ENCODE results near the gene SPIRE1. TPM values are rescaled to one million over a fixed set of nuclear protein-coding genes. Genes with fewer than 3 reads are reported as not detected.
A peak's percentile ranks its signal among the peaks of the same experiment; 100 is the strongest.

SPIRE1 gene
- total RNA-seq = 10 to 100 TPM; 15.3 to 30.2 (median 25.3) TPM
- polyA plus RNA-seq = 10 to 100 TPM in 1 of 2 donors, 1 to 10 TPM in 1; 7.9 to 20.4 TPM
- long read RNA-seq, donor 1, full-length matches to known transcripts = 1 of 12 reads
- long read RNA-seq, donor 1, partial matches to known transcripts = 1 of 12 reads
- long read RNA-seq, donor 1, other reads (novel, unspliced or antisense) = 10 of 12 reads
- long read RNA-seq, donor 2, full-length matches to known transcripts = 2 of 2 reads
- long read RNA-seq, donor 2, partial matches to known transcripts = 0 of 2 reads
- long read RNA-seq, donor 2, other reads (novel, unspliced or antisense) = 0 of 2 reads
- long read RNA-seq, donor 3, full-length matches to known transcripts = 40 of 53 reads
- long read RNA-seq, donor 3, partial matches to known transcripts = 1 of 53 reads
- long read RNA-seq, donor 3, other reads (novel, unspliced or antisense) = 12 of 53 reads

DNA sequence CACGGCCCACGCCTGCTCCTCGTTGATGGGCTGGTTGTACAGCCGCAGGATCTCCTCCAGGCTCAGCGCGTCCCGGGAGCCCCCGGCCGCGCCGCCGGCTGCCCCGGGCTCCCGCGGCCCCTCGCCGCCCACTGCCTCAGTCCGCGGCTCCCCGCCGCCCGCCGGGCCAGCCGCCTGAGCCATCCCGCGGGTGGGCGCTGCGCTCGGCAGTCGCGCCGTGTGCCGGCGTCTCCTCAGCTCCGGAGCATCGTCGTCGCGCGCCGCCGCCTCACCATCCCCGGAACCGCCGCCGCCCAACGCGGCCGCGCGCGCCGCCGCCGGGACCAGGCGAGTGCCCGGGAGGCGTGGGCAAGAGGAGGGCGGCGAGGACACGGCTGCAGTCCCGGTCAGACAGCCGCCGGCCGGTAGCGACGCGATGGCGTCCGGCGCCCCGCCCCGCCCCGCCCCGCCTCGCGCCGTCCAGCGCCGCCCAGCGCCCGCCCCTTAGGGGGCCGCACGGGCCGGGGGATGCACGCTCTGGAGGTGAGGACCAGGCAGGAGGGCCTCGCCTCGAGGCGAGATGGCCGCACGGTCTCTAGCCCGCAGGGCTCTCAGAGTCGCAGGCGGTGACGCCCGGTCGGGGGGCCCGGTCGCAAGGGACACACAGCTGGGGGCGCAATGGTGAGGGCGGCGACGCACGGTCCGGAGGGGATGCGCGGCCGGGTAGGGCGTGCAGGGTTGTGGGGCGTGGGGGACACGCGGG is at the start of gene SPIRE1:
Gene SPIRE1 (minus strand): TSS at position 424 of the 742 bp plus-strand sequence. CDS start 241 bp downstream, at position 183.
- intact Hi-C loops (cut with DNase I) = loop anchor here (2.0 to 10.0 kb wide), 4 partner anchors 261 to 383 kb away; no protein-coding TSS in a partner anchor
- Histone ChIP-seq H3K27me3 (no peaks in the 10 kb centered on the region), H3K9me3 (no peaks in the 10 kb centered on the region), H3K36me3 (no peaks in the 10 kb centered on the region), H3K27ac (peak within 1 kb of the TSS; percentile 96 to 99), H3K4me3 (peak within 1 kb of the TSS; percentile 85), H3K4me1 (ENCODE audit: insufficient read depth) (peaks cover 6% of the 10 kb centered on the region)
- peak; percentile 50 to 72 (median 60) for DNase-seq
- 0 to 2% (median 1%) methylated on average over 48 to 111 of the region's 112 CpGs for WGBS, 3 donors
- TF ChIP-seq POLR2A (IDR thresholded peaks at IDR 0.05) = peak; percentile 36
- no peak for TF ChIP-seq EP300 (IDR thresholded peaks at IDR 0.05)
- no peak for TF ChIP-seq CTCF (IDR thresholded peaks at IDR 0.05)

- peak overlapping the region; percentile 87 for H3K4me3 ChIP-seq
- TF ChIP-seq EP300 (IDR thresholded peaks at IDR 0.05) (no peak), CTCF (IDR thresholded peaks at IDR 0.05) (no peak), POLR2A (IDR thresholded peaks at IDR 0.05) (no peak)
- no peaks in the 10 kb centered on the region for H3K27me3 ChIP-seq
- peak overlapping the region in 1 of 2 donors; percentile 98 for H3K27ac ChIP-seq
- 0 to 2% (median 2%) methylated on average over 2 of the region's 2 CpGs for WGBS, 3 donors
- intact Hi-C loops (cut with DNase I) = no loop called here
- H3K9me3 ChIP-seq = no peaks in the 10 kb centered on the region
- no peaks in the 10 kb centered on the region for H3K36me3 ChIP-seq
- H3K4me1 ChIP-seq (ENCODE audit: insufficient read depth) = peaks cover 8% of the 10 kb centered on the region
- no peak for DNase-seq
These were observed 45.8 kb upstream of the SPIRE1 start for GRCh38 chr18:12703664-12704063.

DNA sequence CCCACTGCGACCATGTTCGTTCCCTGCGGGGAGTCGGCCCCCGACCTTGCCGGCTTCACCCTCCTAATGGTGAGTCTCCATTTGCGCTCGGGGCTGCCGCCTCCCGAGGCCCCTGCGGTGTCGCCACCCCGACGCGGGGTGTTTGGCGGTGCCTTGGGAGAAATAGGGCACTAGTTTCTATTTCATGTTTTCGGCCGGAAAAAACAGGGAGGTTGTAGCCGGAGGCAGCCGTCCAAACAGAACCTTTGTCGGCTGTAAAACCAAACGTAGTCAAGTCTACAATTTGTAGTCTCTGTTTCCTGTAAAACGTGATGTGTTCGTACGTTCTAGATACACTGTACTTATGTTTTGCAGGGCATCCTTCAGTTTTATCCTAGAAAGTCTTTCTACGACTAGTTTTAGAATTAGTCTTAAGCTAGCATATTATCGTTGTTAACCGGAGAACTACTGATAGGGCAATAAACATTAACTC is 45.2 kb upstream of the SPIRE1 start:
- H3K27ac ChIP-seq = peak overlapping the region; percentile 93 to 98
- H3K4me3 ChIP-seq = peak overlapping the region; percentile 87
- no peaks in the 10 kb centered on the region for H3K27me3 ChIP-seq
- TF ChIP-seq CTCF (IDR thresholded peaks at IDR 0.05) (no peak), EP300 (IDR thresholded peaks at IDR 0.05) (no peak), POLR2A (IDR thresholded peaks at IDR 0.05) (no peak)
- H3K4me1 ChIP-seq (ENCODE audit: insufficient read depth) = peaks cover 8% of the 10 kb centered on the region
- H3K9me3 ChIP-seq = no peaks in the 10 kb centered on the region
- intact Hi-C loops (cut with DNase I) = no loop called here
- H3K36me3 ChIP-seq = no peaks in the 10 kb centered on the region
- DNase-seq = no peak
- WGBS, 3 donors = 0 to 1% (median 1%) methylated on average over 28 of the region's 28 CpGs

DNA sequence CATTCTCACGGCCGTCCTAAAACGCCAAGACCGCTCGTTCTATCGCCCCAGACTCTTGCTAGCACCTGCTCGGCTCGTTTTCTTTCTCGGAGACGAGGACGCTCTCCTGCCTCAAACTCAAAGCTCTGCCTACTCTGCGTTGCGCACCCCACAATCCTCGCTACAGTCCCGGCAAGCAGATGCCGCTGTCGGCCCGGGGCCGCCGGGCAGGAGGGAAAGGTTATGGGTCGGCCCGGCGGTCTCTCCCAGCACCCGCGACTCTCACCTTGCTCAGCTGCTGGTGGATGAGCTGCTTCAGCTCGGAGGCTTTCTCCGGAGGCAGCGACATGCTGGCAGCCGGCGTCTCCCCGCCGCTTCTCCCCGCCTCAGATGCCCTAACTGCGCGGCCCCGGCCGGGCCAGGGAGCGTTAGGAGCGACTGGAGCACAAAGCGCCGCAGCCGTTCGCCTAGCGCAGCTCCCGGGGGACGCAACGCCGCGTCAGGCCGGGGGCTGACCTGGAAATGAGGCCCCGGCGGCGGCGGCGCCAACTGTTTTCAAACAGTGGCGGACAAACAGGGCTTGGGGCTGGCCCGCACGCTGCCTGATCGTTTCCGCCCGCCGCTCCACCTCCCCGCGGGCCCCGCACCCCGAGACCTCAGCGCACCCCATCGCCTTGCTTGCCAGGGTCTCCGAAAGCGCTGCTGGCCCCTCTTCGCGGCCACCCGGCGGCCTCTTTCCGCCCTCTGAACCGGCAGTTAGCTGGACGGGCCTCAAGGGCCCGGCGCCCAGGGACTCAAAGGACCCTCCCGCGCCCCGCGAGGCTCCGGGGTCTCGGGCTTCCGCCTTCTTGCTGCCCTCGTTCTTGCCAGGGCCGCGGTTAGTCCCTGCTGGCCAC is 44.6 kb upstream of the SPIRE1 start, which contains the start of the genes CEP76 and PSMG2:
Gene CEP76 (minus strand): TSS at position 503 of the 875 bp plus-strand sequence. CDS start 175 bp downstream, at position 328.
Gene PSMG2 (plus strand): TSS at position 822 of the 875 bp plus-strand sequence. CDS start 66 bp downstream, outside the sequence.
- Histone ChIP-seq H3K27ac (peak within 1 kb of the TSS; percentile 93 to 98), H3K9me3 (no peaks in the 10 kb centered on the region), H3K36me3 (no peaks in the 10 kb centered on the region), H3K4me1 (ENCODE audit: insufficient read depth) (peaks cover 8% of the 10 kb centered on the region), H3K4me3 (peak within 1 kb of the TSS; percentile 87), H3K27me3 (no peaks in the 10 kb centered on the region)
- intact Hi-C loops (cut with DNase I) = no loop called here
- DNase-seq = peak; percentile 87 to 95 (median 90)
- TF ChIP-seq EP300 (IDR thresholded peaks at IDR 0.05) = no peak
- peak; percentile 67 for TF ChIP-seq POLR2A (IDR thresholded peaks at IDR 0.05)
- WGBS, 3 donors = 0% methylated on average over 63 to 89 of the region's 89 CpGs

Measured in ovary (tissue), 10 donors.